CD4-positive, alpha-beta memory T cell (primary cell): ENCODE measurements around the gene HDAC4. TPM values are rescaled to one million over a fixed set of nuclear protein-coding genes. Genes with fewer than 3 reads are reported as not detected.
A peak's percentile ranks its signal among the peaks of the same experiment; 100 is the strongest.

ENCODE experiments used
- CTCF ChIA-PET: fragments of 350-600 bp; sonication (Branson Sonifier 250); formaldehyde crosslinking; loops from one replicate; lab custom pipeline; 2021; ENCODE audit warnings: inconsistent platforms; ENCODE audit not compliant: partially characterized antibody; lab: Charles Lee
- POLR2A ChIA-PET: fragments of 350-600 bp; sonication (Branson Sonifier 250); formaldehyde crosslinking; loops from one replicate; lab custom pipeline; 2021; ENCODE audit not compliant: partially characterized antibody; lab: Charles Lee
- DNase-seq, 5 donors: peaks; one replicate each; pipeline versions ENCODE4 v3.0.0 to v3.0.0-alpha.2; 2020 to 2022; ENCODE audit warnings: mixed read lengths in 1 of 5
- H3K27ac ChIP-seq: one replicate; pipeline ENCODE4 v1.7.0; 2013; ENCODE audit warnings: low read depth, low read length
- H3K27me3 ChIP-seq: 2 replicates; pipeline ENCODE4 v1.7.0; 2013; ENCODE audit warnings: mild to moderate bottlenecking, low read length, moderate library complexity; ENCODE audit not compliant: insufficient read depth
- H3K36me3 ChIP-seq: 2 replicates; pipeline ENCODE4 v1.7.0; 2013; ENCODE audit warnings: mild to moderate bottlenecking, low read length, moderate library complexity; ENCODE audit not compliant: insufficient read depth
- H3K4me1 ChIP-seq: 2 replicates; pipeline ENCODE4 v1.7.0; 2013; ENCODE audit warnings: mild to moderate bottlenecking, low read length, moderate library complexity; ENCODE audit not compliant: insufficient read depth
- H3K4me3 ChIP-seq, 2 donors: one replicate each; pipeline ENCODE4 v1.7.0; 2013; ENCODE audit warnings: low read length in 2 of 2, mild to moderate bottlenecking in 1 of 2
- H3K9me3 ChIP-seq, 2 donors: one replicate each; pipeline ENCODE4 v1.7.0; 2013; ENCODE audit warnings: low read length in 2 of 2, control low read depth in 1 of 2; ENCODE audit not compliant: control insufficient read depth in 1 of 2
- H3K27ac Mint-ChIP-seq, 7 donors: one replicate each; pipeline ENCODE4 v1.8.0; 2020 to 2021; ENCODE audit warnings: mixed read lengths in 7 of 7, mild to moderate bottlenecking in 6 of 7, inconsistent platforms in 3 of 7, moderate library complexity in 3 of 7
- H3K27me3 Mint-ChIP-seq, 2 donors: one replicate each; pipeline ENCODE4 v1.8.0; 2020 to 2021; ENCODE audit warnings: mixed read lengths in 2 of 2
- H3K36me3 Mint-ChIP-seq, 2 donors: one replicate each; pipeline ENCODE4 v1.8.0; 2020 to 2021; ENCODE audit warnings: mixed read lengths in 2 of 2, inconsistent platforms in 1 of 2, mild to moderate bottlenecking in 1 of 2
- H3K4me1 Mint-ChIP-seq, 4 donors: one replicate each; pipeline ENCODE4 v1.8.0; 2020 to 2021; ENCODE audit warnings: mixed read lengths in 4 of 4, mild to moderate bottlenecking in 1 of 4
- H3K4me3 Mint-ChIP-seq, 8 donors: one replicate each; pipeline ENCODE4 v1.8.0; 2020 to 2021; ENCODE audit warnings: mixed read lengths in 8 of 8, mild to moderate bottlenecking in 7 of 8, moderate library complexity in 6 of 8, inconsistent platforms in 3 of 8
- H3K9me3 Mint-ChIP-seq, 8 donors: one replicate each; pipeline ENCODE4 v1.8.0; 2020 to 2021; ENCODE audit warnings: mixed read lengths in 8 of 8, mild to moderate bottlenecking in 5 of 8, inconsistent platforms in 3 of 8, moderate library complexity in 1 of 8
- intact Hi-C: fragments of 100-400 bp; cut with micrococcal nuclease; formaldehyde crosslinking; loops from one replicate; pipeline ENCODE4 v1.15.1; 2023
- polyA plus RNA-seq, 2 donors: library from polyadenylated mRNA; unstranded; fragments of 300-500 nt; fragmentation: Illumina TruSeq; gene quantifications; one replicate each; pipeline ENCODE4 v1.2.3, GENCODE V29; 2021
- total RNA-seq, 2 experiments: library from RNA; stranded (reverse); gene quantifications; one replicate each; pipeline ENCODE4 v1.2.3, GENCODE V29; 2021

HDAC4 gene
- total and polyA plus RNA-seq, 4 experiments from 2014 or later, result 1.4 to 59.7 (median 30.4) TPM

DNA sequence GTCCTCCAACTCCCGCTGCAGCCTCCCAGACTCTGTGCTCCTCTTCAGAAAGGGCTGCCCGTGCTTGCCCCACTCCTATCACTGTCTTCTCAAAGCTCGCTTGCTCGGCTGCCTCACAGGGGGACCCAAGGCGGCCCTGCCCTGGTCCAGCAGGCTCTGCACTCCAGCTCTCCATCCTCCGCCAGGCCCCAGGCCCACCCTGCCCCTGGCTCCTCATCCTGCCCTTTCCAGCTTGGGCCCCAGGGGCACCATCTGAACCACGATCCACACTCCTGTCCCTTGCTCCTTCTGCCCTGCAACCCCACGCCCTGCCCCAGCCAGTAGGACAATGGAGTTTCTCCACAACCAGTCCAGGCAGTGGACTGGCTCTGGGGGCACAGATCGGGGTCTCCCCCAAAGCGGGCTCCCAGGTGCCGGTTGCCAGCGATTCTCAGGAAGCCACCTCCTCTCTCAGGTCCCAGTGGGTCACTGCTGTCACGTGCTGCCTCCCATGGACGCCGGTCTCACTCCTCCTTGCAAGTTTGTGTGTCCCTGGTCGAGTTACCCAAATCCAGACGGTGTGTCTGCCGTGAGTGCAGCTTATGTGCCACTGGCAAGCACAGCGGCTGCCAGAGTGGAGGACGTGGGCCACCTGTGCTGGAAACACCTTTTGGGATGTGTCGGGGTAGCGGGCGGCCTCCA is 238.5 kb downstream of the HDAC4 start:
- ChIA-PET POLR2A (no interaction called here), CTCF (no interaction called here)

DNA sequence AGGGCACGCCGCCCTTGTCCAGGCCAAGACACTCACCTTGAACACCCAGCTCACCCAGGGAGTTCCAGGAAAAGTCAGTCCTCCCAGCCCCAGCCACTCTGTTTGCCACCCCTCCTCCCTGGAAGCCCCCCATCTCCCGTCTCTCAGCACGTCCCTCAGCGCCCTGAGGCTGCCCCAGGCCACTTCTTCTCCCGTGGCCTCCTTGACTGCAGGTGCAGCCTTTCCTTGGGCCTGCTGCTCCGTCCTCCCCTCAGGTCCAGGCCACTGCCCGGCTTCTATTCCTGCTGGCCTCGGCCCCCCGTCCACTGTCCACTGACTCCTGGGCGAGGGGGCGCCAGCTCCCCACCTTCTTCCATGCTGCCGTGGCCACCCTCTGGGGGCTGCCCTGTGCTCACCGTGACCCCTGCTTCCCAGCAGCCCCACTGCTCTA is 239.1 kb downstream of the HDAC4 start:
- Mint-ChIP-seq H3K36me3 (peaks cover 40 to 54% of the 10 kb centered on the region in 2 donors), H3K4me1 (peaks cover 17 to 46% (median 25%) of the 10 kb centered on the region in 4 donors), H3K9me3 (no peaks in the 10 kb centered on the region), H3K27me3 (no peaks in the 10 kb centered on the region), H3K27ac (peak overlapping the region in 5 of 7 donors; percentile 15 to 57 (median 46)), H3K4me3 (no peak overlapping the region)
- Histone ChIP-seq H3K4me3 (no peak overlapping the region), H3K9me3 (no peaks in the 10 kb centered on the region), H3K4me1 (peaks cover 27% of the 10 kb centered on the region), H3K36me3 (peaks cover 33% of the 10 kb centered on the region), H3K27ac (no peak overlapping the region), H3K27me3 (no peaks in the 10 kb centered on the region)
- intact Hi-C loops, result loop anchor here (10.0 kb wide), 1 partner anchor 53 kb away; no protein-coding TSS in a partner anchor
- no peak for DNase-seq
- ChIA-PET CTCF (no interaction called here), POLR2A (no interaction called here)

More for the DNA sequence above, 238.5 kb downstream of the HDAC4 start:
- Histone ChIP-seq H3K27ac (no peak overlapping the region), H3K4me3 (no peak overlapping the region), H3K27me3 (no peaks in the 10 kb centered on the region), H3K9me3 (no peaks in the 10 kb centered on the region), H3K36me3 (peaks cover 36% of the 10 kb centered on the region), H3K4me1 (peaks cover 27% of the 10 kb centered on the region)
- Mint-ChIP-seq H3K4me3 (no peak overlapping the region), H3K27ac (peak overlapping the region in 3 of 7 donors; percentile 35 to 77 (median 48)), H3K9me3 (no peaks in the 10 kb centered on the region), H3K4me1 (peaks cover 17 to 46% (median 25%) of the 10 kb centered on the region in 4 donors), H3K36me3 (peaks cover 41 to 54% of the 10 kb centered on the region in 2 donors), H3K27me3 (no peaks in the 10 kb centered on the region)
- intact Hi-C loops, result loop anchor here (10.0 kb wide), 1 partner anchor 53 kb away; no protein-coding TSS in a partner anchor
- no peak for DNase-seq

DNA sequence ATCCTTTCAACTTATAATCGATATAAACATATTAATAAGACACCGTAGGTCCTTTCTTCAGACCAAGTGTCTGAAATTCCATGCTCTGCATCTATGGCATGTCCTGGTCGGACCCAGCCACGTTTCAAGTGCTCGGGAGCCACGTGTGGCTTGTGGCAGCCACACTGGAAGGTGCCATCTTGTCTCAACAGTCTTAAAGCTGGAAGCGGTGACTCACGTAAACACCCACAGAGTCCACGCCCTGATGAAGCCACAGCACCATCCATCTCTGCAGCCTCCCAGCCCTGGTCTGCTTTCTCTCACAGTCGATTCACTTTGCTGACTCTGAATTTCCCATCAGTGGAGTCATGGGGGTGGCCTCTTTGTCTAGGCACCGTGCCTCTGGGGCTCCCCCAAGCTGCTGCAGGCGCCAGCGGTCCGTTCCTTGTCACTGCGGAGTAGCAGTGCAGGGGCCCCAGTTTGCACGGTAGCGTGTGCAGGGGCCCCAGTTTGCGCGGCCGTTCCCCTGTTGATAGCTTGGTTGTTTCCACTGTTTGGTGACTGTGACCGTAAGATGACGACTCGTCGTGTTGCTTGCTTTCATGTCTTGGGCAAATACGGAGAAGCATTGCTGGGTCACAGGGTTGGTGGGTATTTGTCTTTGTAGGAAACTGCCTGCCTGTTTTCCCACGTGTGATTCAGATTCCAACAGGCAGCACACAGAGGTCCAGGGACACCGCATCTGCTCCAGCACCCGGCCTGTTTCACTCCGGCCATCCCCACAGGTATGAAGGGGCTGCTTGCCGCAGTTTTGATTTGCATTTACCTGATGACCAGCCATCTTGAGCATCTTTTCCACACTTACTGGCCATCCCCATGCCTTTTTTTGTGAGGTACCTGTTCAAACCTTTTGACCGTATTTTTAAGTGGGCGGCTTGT is 240.3 kb downstream of the HDAC4 start:
- Histone ChIP-seq H3K9me3 (no peaks in the 10 kb centered on the region), H3K27ac (no peak overlapping the region), H3K36me3 (peaks cover 46% of the 10 kb centered on the region), H3K4me1 (peaks cover 27% of the 10 kb centered on the region), H3K4me3 (no peak overlapping the region), H3K27me3 (no peaks in the 10 kb centered on the region)
- no peak for DNase-seq
- Mint-ChIP-seq H3K9me3 (no peaks in the 10 kb centered on the region), H3K27me3 (no peaks in the 10 kb centered on the region), H3K4me1 (peaks cover 14 to 39% (median 23%) of the 10 kb centered on the region in 4 donors), H3K27ac (peak overlapping the region in 3 of 7 donors; percentile 35 to 75 (median 73)), H3K36me3 (peaks cover 47 to 60% of the 10 kb centered on the region in 2 donors), H3K4me3 (no peak overlapping the region)
- intact Hi-C loops, result loop anchor here (10.0 kb wide), 1 partner anchor 54 kb away; no protein-coding TSS in a partner anchor
- ChIA-PET POLR2A (no interaction called here), CTCF (no interaction called here)

DNA sequence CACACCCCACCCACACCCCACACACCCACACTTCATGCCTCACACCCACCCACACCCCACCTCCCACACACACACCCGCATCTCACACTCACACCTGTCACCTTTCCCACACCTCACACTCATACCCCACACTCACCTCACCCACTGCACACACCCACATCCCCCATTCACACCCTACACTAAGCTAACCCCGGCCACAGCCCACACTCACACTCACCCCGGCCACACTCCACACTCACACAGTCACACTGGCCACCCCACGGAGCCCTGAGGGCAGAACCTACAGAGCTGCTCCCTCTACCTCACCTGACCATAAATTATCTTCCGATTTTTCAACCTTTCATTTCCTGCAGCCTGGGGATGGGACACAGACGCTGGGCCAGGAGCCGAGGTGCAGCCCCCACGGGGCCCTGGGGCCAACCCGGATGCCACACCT is 241.3 kb downstream of the HDAC4 start:
- Histone ChIP-seq H3K27ac (no peak overlapping the region), H3K4me3 (no peak overlapping the region), H3K4me1 (peaks cover 19% of the 10 kb centered on the region), H3K9me3 (no peaks in the 10 kb centered on the region), H3K27me3 (no peaks in the 10 kb centered on the region), H3K36me3 (peaks cover 56% of the 10 kb centered on the region)
- POLR2A ChIA-PET, result no interaction called here
- intact Hi-C loops, result no loop called here
- CTCF ChIA-PET, result no interaction called here
- no peak for DNase-seq
- H3K27me3 Mint-ChIP-seq, result no peaks in the 10 kb centered on the region
- H3K36me3 Mint-ChIP-seq, result peaks cover 52 to 65% of the 10 kb centered on the region in 2 donors
- H3K9me3 Mint-ChIP-seq, result no peaks in the 10 kb centered on the region
- H3K4me1 Mint-ChIP-seq, result peaks cover 6 to 29% (median 14%) of the 10 kb centered on the region in 4 donors
- H3K27ac Mint-ChIP-seq, result peak overlapping the region in 4 of 7 donors; percentile 31 to 73 (median 54)
- no peak overlapping the region for H3K4me3 Mint-ChIP-seq

DNA sequence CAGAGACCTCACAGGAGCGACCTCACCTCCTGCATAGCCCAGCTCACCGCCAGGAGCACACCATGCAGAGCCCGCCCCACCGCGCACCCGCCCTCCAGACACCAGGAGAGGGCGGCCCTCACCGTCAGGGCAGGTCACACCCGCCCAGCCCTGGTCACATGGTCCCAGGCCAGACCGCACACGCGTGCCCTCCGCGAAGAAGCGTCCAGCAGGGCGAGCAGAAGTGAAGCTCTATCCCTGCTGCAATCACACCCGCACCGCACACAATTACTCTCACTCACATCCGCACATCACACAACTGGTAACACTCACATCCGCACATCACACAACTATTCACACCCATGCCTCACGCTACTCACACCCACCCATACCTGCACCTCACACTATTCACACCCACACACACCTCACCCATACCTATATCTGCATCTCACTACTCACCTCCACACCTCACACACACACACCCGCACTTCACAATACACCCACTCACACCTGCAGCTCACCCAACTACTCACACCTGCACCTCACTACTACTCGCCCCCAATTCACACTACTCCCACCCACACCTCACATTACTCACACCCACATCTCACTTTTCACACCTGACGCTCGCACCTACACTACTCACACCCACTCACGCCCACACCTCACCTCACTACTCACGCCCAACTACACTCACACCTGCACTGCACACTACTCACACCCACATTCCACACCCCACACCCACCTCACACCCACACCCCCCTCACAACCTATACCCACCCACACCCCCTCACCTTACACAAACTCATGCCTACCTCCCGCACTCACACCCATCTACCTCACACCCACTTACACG is 242.0 kb downstream of the HDAC4 start:
- Histone ChIP-seq H3K27ac (no peak overlapping the region), H3K36me3 (peaks cover 62% of the 10 kb centered on the region), H3K9me3 (no peaks in the 10 kb centered on the region), H3K4me3 (no peak overlapping the region), H3K27me3 (no peaks in the 10 kb centered on the region), H3K4me1 (peaks cover 12% of the 10 kb centered on the region)
- POLR2A ChIA-PET, result no interaction called here
- Mint-ChIP-seq H3K9me3 (peaks cover 0 to 3% (median 0%) of the 10 kb centered on the region in 8 donors), H3K27ac (peak overlapping the region in 4 of 7 donors; percentile 5 to 86 (median 56)), H3K4me3 (no peak overlapping the region), H3K4me1 (peaks cover 2 to 23% (median 9%) of the 10 kb centered on the region in 4 donors), H3K27me3 (no peaks in the 10 kb centered on the region), H3K36me3 (peaks cover 55 to 65% of the 10 kb centered on the region in 2 donors)
- intact Hi-C loops, result no loop called here
- DNase-seq, result no peak
- CTCF ChIA-PET, result no interaction called here

DNA sequence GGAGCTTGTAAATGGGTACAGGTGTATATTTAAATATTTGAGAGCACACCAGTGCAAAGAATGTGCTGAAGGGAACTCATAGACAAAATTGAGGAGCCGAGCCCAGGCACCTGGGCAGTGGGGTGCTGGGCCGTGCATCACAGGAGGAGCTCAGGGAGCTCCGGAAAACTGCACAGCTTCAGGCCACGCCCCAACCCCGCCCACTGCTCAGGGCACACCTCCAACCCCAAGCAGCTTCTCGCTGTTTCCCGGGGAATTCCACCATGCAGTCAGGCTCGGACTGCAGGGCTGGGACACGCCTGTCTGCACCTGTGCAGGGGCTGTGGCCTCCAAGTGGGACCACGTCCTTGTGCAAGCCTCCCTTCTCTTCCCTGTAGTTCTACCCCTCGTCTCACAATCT is 243.0 kb downstream of the HDAC4 start:
- Histone ChIP-seq H3K27ac (no peak overlapping the region), H3K4me3 (no peak overlapping the region)

More for the DNA sequence above, 243.0 kb downstream of the HDAC4 start:
- Histone ChIP-seq H3K4me1 (peaks cover 2% of the 10 kb centered on the region), H3K27me3 (no peaks in the 10 kb centered on the region), H3K36me3 (peaks cover 59% of the 10 kb centered on the region), H3K9me3 (no peaks in the 10 kb centered on the region)
- POLR2A ChIA-PET, result no interaction called here
- H3K36me3 Mint-ChIP-seq, result peaks cover 63 to 69% of the 10 kb centered on the region in 2 donors
- no peak overlapping the region for H3K27ac Mint-ChIP-seq
- no peak for DNase-seq
- intact Hi-C loops, result no loop called here
- H3K9me3 Mint-ChIP-seq, result peaks cover 0 to 3% (median 0%) of the 10 kb centered on the region in 8 donors
- CTCF ChIA-PET, result no interaction called here
- H3K27me3 Mint-ChIP-seq, result no peaks in the 10 kb centered on the region
- H3K4me3 Mint-ChIP-seq, result no peak overlapping the region
- peaks cover 0 to 17% (median 7%) of the 10 kb centered on the region in 4 donors for H3K4me1 Mint-ChIP-seq
